ENCODE measurements around the gene ASPSCR1.

ASPSCR1 gene

GRCh38 chr17:82028246-82028645 lies 50.8 kb downstream of the ASPSCR1 start:
- TF ChIP-seq TCF4 (CRISPR knock-in tag; IDR thresholded peaks at IDR 0.05; ENCODE audit: borderline replicate concordance) = no peak
- no peak for TF ChIP-seq ISL1 (CRISPR knock-in tag; IDR thresholded peaks at IDR 0.05)
- no peak for TF ChIP-seq ZNF565 (CRISPR knock-in tag; conservative IDR thresholded peaks at IDR 0.05; ENCODE audit: low read depth)
- no peak for TF ChIP-seq POU6F1 (CRISPR knock-in tag; IDR thresholded peaks at IDR 0.05; ENCODE audit: borderline replicate concordance, low read depth)
- TF ChIP-seq CSRNP3 (CRISPR knock-in tag; IDR thresholded peaks at IDR 0.05) = no peak
- no peak for TF ChIP-seq TSHZ2 (CRISPR knock-in tag; IDR thresholded peaks at IDR 0.05)
- no peak for TF ChIP-seq ZFP30 (CRISPR knock-in tag; IDR thresholded peaks at IDR 0.05)
- TF ChIP-seq ARNTL (CRISPR knock-in tag; IDR thresholded peaks at IDR 0.05; ENCODE audit: borderline replicate concordance, low read depth) = no peak
- TF ChIP-seq SNAI2 (CRISPR knock-in tag; IDR thresholded peaks at IDR 0.05) = no peak
- TF ChIP-seq ZFP3 (CRISPR knock-in tag; IDR thresholded peaks at IDR 0.05) = no peak
- no peak for TF ChIP-seq PPARA (CRISPR knock-in tag; IDR thresholded peaks at IDR 0.05; ENCODE audit: borderline replicate concordance)
- TF ChIP-seq ZNF8 (CRISPR knock-in tag; IDR thresholded peaks at IDR 0.05) = no peak
- no peak for TF ChIP-seq ZNF70 (CRISPR knock-in tag; IDR thresholded peaks at IDR 0.05)
- ATAC-seq = no peak

- TF ChIP-seq RARB (CRISPR knock-in tag; IDR thresholded peaks at IDR 0.05) (no peak), OSR1 (CRISPR knock-in tag; IDR thresholded peaks at IDR 0.05) (no peak), ISL1 (CRISPR knock-in tag; IDR thresholded peaks at IDR 0.05) (no peak), CSRNP3 (CRISPR knock-in tag; IDR thresholded peaks at IDR 0.05) (no peak), ZNF70 (CRISPR knock-in tag; IDR thresholded peaks at IDR 0.05) (no peak), BACH2 (CRISPR knock-in tag; IDR thresholded peaks at IDR 0.05; ENCODE audit: borderline replicate concordance) (no peak), ZNF565 (CRISPR knock-in tag; conservative IDR thresholded peaks at IDR 0.05; ENCODE audit: low read depth) (no peak), ZFP30 (CRISPR knock-in tag; IDR thresholded peaks at IDR 0.05) (no peak), TOX (CRISPR knock-in tag; IDR thresholded peaks at IDR 0.05; ENCODE audit: borderline replicate concordance) (no peak), ZC3H10 (CRISPR knock-in tag; IDR thresholded peaks at IDR 0.05) (no peak), SNAI2 (CRISPR knock-in tag; IDR thresholded peaks at IDR 0.05) (no peak), ZNF8 (CRISPR knock-in tag; IDR thresholded peaks at IDR 0.05) (no peak), CSDC2 (CRISPR knock-in tag; IDR thresholded peaks at IDR 0.05) (no peak), CREB5 (CRISPR knock-in tag; IDR thresholded peaks at IDR 0.05; ENCODE audit: low read depth) (no peak), ESRRG (CRISPR knock-in tag; IDR thresholded peaks at IDR 0.05) (no peak), PATZ1 (CRISPR knock-in tag; IDR thresholded peaks at IDR 0.05; ENCODE audit: borderline replicate concordance) (no peak), GLIS3 (CRISPR knock-in tag; IDR thresholded peaks at IDR 0.05) (no peak), ZFP3 (CRISPR knock-in tag; IDR thresholded peaks at IDR 0.05) (no peak), TSHZ2 (CRISPR knock-in tag; IDR thresholded peaks at IDR 0.05) (no peak), PPARA (CRISPR knock-in tag; IDR thresholded peaks at IDR 0.05; ENCODE audit: borderline replicate concordance) (no peak)
- no peak for ATAC-seq
Observed at GRCh38 chr17:82028966-82029365, 51.5 kb downstream of the ASPSCR1 start.
